Glomerular endothelial cell (primary cell): ENCODE results near the gene ANKFN1. TPM values are rescaled to one million over a fixed set of nuclear protein-coding genes. Genes with fewer than 3 reads are reported as not detected.

Experiments used
- DNase-seq: peaks from one replicate; pipeline ENCODE4 v3.0.0-alpha.2; 2011; ENCODE audit warnings: low read depth, low spot score; ENCODE audit errors: extremely low read depth
- total RNA-seq: library from RNA; depleted of rRNA; stranded (reverse); fragments of >200 nt; gene quantifications from 2 replicates; pipeline ENCODE4 v1.2.3, GENCODE V29; 2015

Gene ANKFN1
- total RNA-seq, 1 donor from 2014 or later: not detected

DNA sequence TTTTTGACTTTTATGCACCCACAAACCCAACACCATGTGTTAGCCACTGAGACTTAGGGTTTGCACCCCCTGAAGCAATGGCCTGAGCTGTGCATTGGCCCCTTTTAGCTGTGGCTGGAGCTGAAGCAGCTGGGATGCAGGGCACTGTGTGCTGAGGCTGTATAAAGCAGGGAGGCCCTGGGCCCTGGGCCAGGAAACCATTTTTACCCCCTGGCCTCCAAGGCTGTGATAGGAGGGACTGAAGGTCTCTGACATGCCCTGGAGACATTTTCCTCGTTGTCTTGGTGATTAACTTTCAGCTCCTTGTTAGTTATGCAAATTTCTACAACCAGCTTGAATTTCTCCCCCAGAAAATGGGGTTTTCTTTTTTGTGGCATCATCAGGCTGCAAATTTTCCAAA, 6.7 kb upstream of the ANKFN1 start:
- DNase-seq: no peak

DNA sequence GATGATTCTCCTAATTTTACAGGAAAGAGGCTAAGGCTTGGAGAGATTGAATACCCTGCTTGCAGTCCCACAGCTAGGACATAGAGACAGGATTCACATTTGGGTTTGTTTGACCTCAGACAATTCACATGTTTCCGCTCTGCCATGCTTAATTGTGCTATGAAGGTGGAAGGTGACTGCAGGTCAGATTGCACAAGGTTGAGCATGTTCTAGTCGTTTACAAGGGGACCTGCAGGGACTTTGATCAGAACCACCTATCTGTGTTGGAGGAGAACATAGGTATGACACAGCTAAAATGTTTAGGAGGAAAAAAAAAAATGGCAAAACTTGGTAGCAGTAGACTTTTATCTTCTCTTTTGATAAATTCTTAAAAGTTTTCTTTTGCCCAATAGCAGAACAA, 4.9 kb upstream of the ANKFN1 start:
- no peak for DNase-seq

DNA sequence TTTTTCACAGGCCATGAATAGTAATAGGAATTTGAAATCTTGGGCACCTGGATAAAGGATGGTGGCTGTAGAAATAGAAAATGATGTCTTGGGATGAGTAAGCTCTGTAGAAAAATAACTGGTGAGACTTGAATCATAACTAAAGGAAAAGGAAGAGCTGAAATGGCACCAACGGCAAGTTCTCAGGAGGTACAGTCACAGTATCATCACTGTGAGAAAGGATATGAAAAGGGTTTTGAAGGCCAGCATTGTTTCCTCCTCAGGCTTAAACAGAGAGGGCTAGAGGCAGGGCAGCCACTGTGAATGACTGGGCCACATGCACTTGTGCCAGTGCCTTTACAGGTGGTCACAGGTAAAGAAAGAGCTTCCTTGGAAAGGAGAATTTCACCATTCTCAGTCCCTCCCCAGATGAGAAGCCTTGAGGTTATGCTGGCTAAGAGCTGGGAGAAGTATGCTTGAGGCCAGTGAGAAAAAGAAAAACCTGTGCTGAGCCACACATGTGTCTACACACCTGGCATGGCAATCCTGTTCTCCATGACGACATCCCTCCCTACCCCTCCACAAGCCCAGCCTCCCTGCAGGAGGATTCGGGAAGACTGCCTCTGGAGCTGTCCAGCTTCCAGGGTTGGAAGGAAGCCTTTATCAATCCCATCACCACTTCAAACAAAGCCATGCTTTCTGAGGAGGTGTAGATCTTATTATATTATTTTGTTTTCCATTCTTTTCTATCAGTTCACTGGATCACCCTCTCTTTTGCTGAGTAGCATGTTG, 3.8 kb upstream of the ANKFN1 start:
- DNase-seq: no peak

DNA sequence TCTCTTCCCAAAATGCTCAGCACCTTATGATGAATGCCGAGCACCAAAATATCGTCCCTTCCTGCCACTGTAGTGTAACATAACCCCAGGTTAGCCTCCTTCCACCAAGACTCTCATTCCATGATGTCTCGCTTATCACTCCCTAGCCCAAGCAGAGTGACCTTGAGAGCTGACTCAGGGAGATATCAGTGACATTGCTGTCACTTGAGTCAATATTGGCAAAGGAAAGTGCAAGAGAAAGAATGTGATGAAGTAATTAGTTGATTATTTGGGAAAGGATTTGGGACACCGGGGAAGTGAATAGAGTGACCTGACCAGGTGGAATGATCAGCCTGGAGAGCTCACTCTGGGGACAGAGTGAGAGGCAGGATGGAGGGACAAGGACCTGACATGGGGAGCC, 2.6 kb upstream of the ANKFN1 start:
- no peak for DNase-seq

DNA sequence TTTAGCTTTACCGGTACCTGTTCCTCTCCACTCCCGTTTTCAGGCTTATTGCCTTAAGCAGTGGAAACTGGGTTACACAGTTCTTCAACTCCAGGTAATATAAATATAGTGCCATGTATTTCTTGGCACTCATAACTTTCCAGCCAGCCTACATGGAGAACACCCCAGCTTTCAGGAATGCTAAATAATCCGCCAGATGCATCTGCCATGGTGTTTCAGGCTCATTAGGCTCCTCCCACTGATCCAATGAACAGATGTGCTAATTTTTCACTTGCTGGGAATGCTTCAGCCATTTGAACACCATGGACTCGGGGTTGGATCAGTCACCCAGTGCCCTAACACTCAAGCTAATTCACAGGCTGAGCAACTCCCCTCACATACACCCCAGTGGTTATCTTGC, 4.6 kb downstream of the ANKFN1 start:
- DNase-seq: no peak

DNA sequence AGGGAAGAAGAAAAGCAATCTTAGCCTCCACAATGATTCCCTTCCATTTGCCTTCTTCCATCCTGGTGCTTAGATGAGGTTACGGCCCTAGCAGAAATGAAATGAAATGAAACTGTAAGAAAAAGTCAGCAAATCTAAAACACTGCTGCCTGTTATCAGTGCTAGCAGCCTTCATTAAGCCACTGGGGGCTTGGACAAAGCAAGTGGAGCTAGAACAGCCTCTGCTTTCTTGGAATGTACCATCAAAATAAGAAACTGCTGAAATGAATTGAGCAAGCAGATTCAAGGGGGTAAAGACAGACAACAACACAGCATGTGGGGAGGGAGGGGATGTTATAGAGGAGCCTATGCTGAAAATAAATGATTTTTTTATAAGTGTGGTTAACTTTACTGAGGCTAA, 5.1 kb downstream of the ANKFN1 start:
- no peak for DNase-seq

DNA sequence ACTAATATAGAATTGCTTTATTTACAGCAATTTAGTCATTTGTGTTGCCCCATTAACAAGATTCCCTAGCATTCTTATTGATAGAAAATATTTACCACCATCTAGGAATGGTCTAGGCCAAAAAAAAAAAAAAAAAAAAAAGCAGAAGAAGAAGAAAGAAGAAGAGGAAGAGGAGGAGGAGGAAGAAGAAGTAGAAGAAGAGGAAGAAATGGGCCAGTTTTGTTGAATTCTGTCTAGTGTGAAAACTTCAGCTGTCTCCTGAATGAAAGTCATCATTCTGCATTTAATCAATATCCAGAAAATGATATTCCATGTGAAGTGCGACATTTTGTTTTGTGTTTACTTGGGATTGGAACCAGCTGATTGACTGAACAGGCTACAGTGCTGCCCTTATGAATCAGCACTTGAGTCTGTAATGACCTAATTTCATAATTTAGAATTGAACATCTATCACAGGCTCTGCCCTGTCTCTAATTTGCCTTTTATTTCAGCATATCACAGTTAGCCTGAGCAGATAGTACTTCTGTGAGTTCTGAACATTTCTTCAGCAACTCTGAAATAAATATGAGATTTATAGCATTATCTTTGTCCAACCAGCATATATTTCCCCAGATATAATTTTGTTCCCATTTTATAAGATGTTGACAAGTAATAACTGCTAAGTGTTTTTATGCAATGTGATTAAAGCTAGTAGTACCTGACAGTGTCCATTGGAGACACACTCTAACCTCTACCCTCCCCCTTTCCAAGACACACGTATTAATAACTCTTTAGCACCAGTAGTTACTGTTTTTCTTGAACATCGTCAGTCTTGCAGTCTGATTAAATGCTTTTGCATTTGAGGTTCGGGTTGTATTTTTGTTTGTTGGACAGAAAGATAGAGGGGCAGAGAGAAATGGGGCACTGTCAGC, 5.9 kb downstream of the ANKFN1 start:
- DNase-seq: no peak

DNA sequence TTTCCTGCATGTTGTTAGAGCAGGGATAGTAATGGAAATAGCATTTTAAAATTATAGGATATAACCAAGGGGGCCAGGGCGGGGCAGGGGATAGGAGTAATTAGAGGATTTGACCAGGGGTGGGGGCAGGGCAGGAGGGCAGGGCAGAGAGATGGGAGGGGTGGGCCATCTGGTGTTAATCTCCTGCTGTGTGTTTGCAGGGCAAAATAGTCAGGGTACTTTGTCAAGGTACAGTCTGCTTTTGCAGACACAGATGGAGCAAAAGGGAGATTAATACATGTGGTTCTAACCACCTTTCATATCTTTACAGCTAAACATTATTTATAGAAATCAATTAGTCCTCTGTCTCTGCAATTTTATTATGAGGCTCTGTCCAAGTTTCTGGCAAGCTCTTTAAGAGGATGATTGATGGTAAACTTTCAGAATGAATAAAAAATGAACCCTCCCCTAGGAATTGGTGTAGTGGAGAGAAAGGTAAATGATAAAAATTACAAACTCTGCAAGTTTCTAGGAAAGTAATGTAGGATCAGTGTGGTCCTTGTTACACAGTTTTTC, 6.6 kb downstream of the ANKFN1 start:
- no peak for DNase-seq

DNA sequence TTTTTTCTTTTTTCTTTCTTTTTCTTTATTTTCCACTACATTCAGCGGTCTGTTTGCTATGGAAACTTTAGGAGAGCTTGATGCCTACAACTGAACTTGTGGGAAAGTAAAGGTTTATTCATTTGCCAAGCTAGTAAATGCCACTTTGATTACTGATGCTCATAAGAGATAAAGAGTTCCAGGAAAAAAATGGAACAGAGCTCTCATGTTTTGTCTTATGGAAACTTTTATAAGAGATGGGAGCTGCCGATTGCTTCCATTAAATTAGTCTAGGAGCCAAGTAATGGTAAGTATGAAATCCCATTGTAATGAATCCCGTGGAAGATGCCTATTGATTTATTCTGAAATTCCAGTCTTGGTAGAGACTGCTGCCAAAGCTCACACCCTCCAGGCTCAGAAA, 7.1 kb downstream of the ANKFN1 start:
- no peak for DNase-seq

DNA sequence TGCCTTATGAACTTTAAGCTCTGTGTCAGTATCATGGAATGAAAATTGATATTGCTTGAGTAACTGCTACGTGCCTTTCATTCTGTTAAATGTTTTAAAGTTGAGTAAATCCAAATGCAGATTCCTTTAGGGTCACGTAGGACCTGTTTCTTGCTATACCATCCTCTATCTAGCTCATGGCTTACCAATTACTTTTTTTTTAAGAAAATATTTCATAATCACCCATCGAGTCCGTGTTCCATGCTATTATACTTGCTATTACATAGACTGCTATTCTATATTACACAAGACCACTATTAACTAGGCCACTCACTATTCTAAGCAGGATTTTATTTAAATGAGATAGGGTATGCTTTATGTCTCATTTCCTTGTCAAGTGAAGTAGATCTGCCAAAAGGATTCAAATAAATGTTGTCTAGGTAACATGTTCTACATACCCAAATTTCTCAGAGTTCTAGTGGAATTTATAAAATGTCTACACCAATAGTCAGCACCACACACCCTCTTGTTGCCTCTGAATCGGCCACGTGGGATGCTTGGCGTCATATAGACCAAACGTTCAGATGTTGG, 11.9 kb downstream of the ANKFN1 start:
- DNase-seq: no peak

DNA sequence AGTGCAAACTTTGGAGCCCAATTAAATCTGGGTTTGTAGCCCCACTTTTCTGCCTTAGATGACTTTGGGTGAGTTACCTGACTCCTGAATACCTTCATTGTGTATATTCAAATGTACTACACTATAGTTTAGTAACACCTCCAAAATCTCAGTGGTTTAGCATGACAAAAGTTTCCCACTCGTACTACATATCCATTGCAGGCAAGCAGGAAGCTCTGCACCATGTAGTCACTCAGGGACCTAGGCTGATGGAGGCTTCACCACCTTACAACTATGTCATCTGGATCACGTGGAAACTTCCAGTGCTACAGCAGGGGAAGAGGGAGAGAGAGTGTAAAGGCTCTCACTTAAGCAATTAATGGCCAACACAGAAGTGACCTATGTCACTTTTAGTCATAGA, 14.2 kb downstream of the ANKFN1 start:
- DNase-seq: no peak

DNA sequence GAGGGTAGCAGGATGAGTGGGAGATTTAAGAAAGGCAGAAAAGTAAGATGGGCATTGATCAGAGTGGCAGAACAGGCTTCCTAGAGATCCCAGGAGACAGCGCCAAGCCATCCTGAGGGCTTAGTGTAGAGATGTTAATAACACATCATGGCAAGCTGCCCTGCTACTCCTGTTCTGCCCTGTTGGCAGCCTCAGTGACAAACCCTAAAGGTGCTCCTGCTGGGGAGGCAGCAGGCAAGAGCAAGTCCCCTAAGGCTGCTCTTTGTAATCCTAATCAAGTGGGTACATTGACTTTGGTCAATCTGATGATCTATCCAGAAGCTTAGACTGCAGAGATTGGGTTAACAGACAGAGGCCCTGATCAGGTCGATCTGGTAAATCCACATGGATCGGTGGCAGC, 16.3 kb downstream of the ANKFN1 start:
- DNase-seq: no peak

DNA sequence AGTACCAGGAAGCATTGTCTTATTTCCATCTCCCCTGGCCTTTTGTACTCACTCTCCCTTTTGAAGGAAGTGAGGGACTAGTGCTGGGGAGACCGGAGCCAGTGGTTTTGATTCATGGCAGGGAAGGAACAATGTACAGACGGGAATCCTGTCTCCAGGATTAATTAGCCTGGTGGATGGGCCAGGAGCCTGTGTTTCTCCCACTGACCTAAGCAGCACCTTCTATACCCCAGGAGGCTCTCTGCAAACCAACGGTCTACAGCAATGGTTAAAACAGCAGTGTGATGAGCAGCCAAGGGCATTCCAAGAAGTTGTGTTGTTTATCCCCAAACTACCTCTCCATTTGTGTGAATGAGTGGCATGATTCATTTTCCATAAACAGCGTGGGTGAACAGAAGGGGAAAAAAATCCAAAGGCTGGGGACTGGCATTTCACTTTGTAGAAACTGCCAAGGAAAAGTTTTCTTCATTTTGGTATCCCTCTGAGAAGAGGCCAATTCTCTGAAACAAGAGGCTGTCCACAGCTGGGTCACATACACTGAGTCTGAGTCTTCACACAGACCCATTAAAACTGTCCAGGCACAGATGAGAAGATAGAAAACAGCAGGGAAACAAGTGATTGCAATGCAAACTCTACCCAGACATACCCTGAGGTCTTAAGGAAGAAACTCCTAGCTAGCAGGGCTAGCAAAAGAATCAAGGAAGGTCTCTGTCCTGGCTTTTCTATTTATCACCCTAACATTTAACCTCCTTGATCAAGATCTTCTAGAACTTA, 18.1 kb downstream of the ANKFN1 start:
- no peak for DNase-seq

DNA sequence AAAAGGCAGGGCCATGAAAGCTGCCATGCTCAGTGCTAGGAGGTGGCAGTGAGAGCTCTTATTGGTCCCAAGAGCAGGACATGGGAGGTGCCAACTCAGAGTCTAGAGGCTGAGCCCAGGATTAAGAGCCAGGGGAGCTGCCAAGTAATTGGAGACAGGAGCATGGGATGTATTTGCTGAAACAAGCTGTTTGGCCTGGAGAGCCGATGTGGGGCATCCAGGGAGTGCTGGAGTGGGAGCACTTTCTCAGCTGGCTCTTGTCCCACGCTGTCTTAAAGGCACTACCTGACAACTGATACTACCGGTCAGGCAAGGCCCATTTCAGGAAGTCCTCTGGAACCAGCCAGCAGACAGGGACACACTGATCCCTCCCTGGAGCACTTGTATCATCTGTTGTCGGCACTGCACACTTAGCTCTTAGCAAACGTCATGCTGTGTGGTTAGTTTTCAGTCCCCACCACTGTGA, 19.3 kb downstream of the ANKFN1 start:
- no peak for DNase-seq

DNA sequence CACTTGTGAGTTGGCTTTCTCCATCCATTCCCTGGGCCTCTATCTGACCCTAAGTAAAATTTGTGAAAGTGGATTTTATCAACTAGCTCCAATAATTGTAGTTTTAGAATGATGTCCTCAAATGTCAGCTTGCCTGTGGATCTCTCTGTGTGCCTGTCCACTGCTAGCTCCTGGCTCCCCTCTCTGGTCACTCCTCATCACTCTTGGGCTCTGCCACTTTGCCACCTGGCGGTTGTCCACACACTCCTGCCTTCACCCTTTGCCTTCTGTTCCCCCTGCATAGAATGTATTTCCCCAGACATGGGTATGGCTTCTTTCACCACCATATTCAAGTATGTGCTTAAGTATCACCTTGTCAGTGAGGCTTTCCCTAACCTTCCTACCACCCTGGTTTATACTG, 19.8 kb downstream of the ANKFN1 start:
- DNase-seq: no peak

DNA sequence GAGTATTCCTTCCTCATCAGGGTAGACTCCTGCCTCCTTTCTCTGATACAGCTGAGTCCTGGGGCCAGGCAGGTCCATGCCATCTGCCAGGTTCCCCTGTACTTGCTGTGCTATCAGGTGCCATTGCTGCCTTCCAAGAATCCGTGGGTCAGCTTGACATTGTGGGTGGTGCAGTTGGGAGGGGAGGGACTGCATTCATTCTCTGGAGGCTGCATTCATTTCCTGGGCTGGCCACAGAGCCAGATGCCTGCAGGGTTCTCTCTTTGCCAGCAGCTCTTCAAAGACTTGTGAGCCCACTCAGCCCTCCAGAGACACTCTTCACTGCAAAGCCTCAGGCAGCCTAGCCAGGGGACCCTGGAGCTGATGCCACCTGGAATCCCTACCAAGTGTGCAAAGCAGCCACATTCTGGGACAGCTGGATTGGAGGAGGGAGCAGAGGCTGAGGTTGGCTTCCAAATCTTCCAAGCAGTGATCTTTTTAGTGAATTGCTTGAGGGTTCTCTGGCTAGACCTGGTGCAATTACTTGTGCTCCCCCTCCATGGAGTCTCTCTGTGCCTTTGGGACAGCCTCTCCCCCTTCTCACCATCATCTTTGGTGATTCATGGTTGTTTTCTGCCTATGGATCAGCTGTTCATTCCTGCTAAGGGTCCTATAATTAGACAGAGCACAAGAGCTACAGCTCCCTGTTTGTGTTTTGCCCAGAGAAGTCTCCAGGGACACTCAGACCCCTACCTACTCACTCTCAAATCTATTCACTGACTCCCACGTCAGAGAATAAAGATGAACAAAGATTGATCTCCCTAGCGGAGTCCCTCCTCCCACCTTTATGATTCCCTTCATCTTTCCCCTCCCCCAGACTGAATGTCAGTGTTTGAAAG, 20.9 kb downstream of the ANKFN1 start:
- no peak for DNase-seq

DNA sequence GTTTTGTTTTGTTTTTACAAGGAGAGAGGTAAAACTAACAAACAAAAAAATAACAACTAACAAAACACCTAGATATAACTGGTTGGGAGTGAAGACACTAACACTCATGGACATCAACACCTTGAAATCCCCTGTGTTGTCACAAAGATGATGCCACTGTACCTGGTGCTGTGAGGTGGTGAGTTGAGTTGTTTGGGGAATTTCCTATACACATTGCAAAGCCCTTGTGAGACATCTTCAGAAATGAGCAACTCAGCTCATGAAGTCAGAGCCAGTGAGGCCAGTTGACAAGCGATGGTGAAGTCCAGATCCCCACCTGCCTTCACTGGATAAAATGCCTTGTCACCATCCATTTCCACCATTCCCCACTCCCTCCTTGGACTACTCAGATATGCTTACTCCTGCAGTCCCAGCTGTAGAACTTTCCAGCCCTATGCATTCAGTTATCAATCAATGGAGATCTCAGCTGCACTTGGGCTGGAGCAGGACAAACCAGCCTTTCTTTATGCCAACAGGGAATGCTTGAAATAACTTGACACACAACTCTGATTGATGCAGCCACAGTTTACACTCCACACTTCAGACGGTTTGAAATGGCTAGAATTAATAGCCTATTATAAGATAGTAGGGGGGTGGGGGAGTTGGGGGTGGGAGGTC, 22.2 kb downstream of the ANKFN1 start:
- no peak for DNase-seq

DNA sequence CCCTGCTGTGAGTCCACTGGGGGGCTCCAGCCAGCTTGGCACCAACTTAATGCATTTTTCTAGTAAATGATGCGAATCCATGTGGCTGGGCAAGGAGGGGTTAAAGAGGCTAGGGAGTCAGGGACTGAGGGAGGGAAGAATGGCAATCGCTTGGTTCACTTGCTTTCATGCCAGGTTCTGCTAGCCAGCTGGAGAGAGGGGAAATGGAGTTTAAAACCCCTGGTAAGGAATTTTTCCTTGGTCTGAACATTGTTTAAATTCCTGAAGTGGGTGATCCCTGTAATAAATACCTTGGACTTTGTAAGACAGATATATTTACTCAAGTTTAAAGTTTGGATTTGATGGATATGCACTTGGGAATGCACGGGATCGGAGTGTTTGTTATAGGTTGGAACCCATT, 22.8 kb downstream of the ANKFN1 start:
- no peak for DNase-seq

DNA sequence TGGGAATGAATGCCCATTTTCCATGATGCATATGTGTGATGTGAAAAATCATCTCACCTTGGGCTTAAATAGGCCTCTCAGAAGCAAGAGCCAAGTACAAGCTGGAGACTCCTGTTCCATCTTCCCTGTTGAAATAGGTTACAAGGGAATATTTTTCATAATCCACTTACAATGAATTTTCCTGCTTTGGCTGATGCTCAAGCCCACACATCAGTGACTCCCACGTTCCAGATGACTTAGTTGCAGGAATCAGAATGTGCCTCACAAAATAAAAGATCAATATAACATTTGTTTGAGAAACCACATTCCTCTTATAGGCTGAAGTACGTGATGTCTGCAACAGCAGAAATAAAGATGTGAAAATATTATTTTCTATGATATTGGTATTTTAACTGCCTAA, 24.1 kb downstream of the ANKFN1 start:
- no peak for DNase-seq
